ENCODE data around the gene PDE4D. TPM values are rescaled to one million over a fixed set of nuclear protein-coding genes. Genes with fewer than 3 reads are reported as not detected.

Gene PDE4D
- total RNA-seq, 2 donors from 2014 or later = 116 to 154 TPM

DNA sequence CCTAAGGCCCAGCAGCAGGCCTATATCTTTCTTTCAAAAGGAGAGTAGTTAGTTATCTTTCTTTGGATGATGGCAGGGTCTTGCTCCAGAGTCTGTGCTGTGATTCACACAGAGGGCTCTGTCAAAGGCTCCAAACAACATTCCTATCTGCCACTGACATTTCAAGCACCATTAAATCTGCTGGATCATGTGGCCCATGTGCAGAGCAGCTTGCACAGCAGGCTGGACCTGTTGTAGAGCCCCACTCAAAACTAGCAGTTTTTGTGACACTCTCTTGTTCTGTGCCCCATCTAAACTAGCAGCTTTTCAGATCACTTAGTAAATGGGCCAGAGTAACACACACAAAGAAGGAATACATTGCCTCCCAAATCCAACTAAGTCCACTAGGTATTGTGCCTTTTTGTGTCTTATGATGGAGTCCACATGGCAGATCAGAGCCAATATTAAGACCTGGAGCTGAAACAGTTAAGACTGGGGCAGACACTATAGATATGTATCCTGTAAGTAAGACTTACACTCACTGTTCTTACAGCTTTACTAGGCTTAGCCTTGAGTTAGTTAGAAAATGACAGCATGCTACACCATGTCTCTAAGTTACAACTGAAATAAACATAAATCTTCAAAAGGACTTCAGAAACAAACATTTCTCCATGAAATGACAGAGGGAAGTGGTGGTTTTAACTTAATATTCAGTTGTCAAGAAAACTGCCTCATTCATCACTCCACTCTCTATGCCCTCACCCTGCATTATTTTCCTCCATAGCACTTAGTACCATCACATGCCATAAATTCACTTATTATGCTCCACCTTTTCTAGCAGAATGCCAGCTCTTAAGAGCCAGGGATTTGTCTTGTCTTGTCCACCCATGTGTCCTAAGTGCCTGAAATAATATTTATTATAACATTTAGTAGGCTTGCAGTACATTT lies 909.7 kb downstream of the PDE4D start:
- Mint-ChIP-seq H3K36me3 (ENCODE audit: insufficient read depth in 2 of 2) (peaks cover 20 to 47% of the 10 kb centered on the region in 2 donors), H3K27ac (peak overlapping the region; percentile 42), H3K4me3 (no peak overlapping the region), H3K4me1 (ENCODE audit: low read depth) (no peaks in the 10 kb centered on the region), H3K9me3 (no peaks in the 10 kb centered on the region), H3K27me3 (ENCODE audit: low read depth) (no peaks in the 10 kb centered on the region)
- ATAC-seq (replicated peaks in 1 of 2) = no peak
- DNase-seq = no peak

DNA sequence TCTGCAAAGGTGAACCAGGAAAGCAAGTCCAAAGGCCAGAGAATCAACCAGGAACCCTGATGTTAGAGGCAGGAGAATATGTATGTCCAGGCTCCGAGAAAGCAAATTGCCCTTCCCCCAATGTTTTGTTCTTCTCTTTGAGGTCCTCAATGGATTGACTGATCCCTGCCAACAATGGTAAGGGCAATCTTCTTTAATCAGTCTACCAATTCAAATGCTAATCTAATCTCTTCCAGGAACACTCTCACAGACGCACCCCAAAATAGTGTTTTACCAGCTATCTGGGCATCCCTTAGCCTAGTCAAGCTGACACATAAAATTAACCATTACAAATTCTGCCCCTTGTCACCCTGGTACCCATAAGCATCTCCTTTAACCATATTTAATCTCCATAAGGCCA lies 912.6 kb downstream of the PDE4D start:
- Mint-ChIP-seq H3K9me3 (no peaks in the 10 kb centered on the region), H3K4me1 (ENCODE audit: low read depth) (no peaks in the 10 kb centered on the region), H3K27ac (no peak overlapping the region), H3K36me3 (ENCODE audit: insufficient read depth in 2 of 2) (peaks cover 19 to 48% of the 10 kb centered on the region in 2 donors), H3K4me3 (no peak overlapping the region), H3K27me3 (ENCODE audit: low read depth) (no peaks in the 10 kb centered on the region)
- no peak for DNase-seq
- no peak for ATAC-seq (replicated peaks in 1 of 2)

DNA sequence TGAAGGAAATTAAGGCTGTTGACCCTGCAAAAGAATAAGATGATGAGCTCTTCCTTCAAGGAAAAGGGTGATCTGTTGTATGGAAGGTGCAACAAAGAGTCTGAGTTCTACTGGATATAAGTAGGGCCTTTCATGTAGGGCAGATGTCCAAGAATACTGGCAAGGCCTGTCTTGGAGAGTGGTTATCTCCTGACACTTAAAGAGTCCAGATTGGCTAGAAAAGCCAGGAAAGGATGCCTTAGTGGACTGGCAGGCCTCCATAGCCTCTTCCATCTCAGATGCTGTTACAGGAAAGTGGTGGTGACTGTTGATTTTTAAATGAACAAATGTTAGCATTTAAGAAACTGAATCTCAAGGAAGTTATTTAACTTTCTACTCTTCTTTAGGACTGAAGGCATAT lies 914.4 kb downstream of the PDE4D start:
- Mint-ChIP-seq H3K27ac (no peak overlapping the region), H3K27me3 (ENCODE audit: low read depth) (no peaks in the 10 kb centered on the region), H3K4me1 (ENCODE audit: low read depth) (no peaks in the 10 kb centered on the region), H3K9me3 (no peaks in the 10 kb centered on the region), H3K4me3 (no peak overlapping the region), H3K36me3 (ENCODE audit: insufficient read depth in 2 of 2) (peaks cover 22 to 53% of the 10 kb centered on the region in 2 donors)
- ATAC-seq (replicated peaks in 1 of 2) (no peak), DNase-seq (no peak)

DNA sequence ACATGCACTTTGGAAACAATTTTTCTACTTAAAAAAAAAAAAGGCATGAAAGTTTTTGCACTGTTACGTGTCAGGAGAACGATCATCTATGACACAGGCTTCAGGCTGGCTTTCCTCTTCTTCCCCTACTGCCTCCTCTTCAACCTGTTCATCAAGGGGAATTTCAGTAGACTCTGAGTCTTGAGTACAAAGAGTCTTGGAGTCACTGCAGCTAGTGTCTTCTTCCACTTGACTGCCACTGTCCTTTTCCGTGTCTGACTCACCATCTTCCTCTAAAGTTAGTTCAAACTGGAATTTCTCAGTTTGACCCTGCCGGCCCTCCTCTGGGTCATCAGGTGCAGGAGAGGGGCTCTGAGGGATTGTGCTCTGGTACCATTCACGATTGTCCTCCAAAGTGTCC lies 918.9 kb downstream of the PDE4D start:
- Mint-ChIP-seq H3K27me3 (ENCODE audit: low read depth) (no peaks in the 10 kb centered on the region), H3K27ac (peak overlapping the region; percentile 35), H3K36me3 (ENCODE audit: insufficient read depth in 2 of 2) (peaks cover 8 to 48% of the 10 kb centered on the region in 2 donors), H3K4me1 (ENCODE audit: low read depth) (peaks cover 21% of the 10 kb centered on the region), H3K4me3 (no peak overlapping the region), H3K9me3 (no peaks in the 10 kb centered on the region)
- ATAC-seq (replicated peaks in 1 of 2) = no peak
- no peak for DNase-seq

GRCh38 chr5:58974083-58974482 lies 919.4 kb downstream of the PDE4D start:
- H3K27me3 Mint-ChIP-seq (ENCODE audit: low read depth) = no peaks in the 10 kb centered on the region
- H3K27ac Mint-ChIP-seq = no peak overlapping the region
- no peak overlapping the region for H3K4me3 Mint-ChIP-seq
- no peak for DNase-seq
- peaks cover 7 to 44% of the 10 kb centered on the region in 2 donors for H3K36me3 Mint-ChIP-seq (ENCODE audit: insufficient read depth in 2 of 2)
- peaks cover 26% of the 10 kb centered on the region for H3K4me1 Mint-ChIP-seq (ENCODE audit: low read depth)
- ATAC-seq (replicated peaks in 1 of 2) = no peak
- no peaks in the 10 kb centered on the region for H3K9me3 Mint-ChIP-seq

DNA sequence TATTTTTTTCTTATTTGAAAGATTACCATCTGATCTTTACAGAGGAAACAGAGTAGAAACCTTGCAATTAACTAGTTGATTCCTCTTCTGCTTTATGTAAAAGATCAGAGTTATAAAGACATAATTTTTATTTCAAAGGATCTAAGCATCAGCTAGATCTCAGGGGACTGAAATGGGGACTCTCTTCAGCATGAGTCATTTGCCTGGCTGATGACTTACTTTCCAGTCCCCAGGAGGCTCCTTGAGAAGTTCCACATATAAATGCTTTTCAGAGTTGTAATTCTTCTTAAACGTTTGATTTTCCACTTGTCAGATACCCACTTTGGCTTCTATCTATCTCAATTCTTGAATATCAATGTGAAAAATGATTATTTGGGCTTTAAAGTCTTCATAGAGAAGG lies 921.2 kb downstream of the PDE4D start:
- Mint-ChIP-seq H3K36me3 (ENCODE audit: insufficient read depth in 2 of 2) (peaks cover 7 to 35% of the 10 kb centered on the region in 2 donors), H3K4me1 (ENCODE audit: low read depth) (peaks cover 31% of the 10 kb centered on the region), H3K9me3 (no peaks in the 10 kb centered on the region), H3K27me3 (ENCODE audit: low read depth) (no peaks in the 10 kb centered on the region), H3K27ac (no peak overlapping the region), H3K4me3 (no peak overlapping the region)
- no peak for DNase-seq
- ATAC-seq (replicated peaks in 1 of 2) = no peak

GRCh38 chr5:58970766-58971165 lies 922.8 kb downstream of the PDE4D start:
- H3K36me3 Mint-ChIP-seq (ENCODE audit: insufficient read depth in 2 of 2) = peaks cover 7 to 23% of the 10 kb centered on the region in 2 donors
- peaks cover 31% of the 10 kb centered on the region for H3K4me1 Mint-ChIP-seq (ENCODE audit: low read depth)

GRCh38 chr5:58969795-58970194 lies 923.7 kb downstream of the PDE4D start:
- H3K4me1 Mint-ChIP-seq (ENCODE audit: low read depth) = peaks cover 31% of the 10 kb centered on the region
- no peaks in the 10 kb centered on the region for H3K9me3 Mint-ChIP-seq
- peak overlapping the region; percentile 37 for H3K27ac Mint-ChIP-seq
- H3K36me3 Mint-ChIP-seq (ENCODE audit: insufficient read depth in 2 of 2) = peaks cover 5 to 17% of the 10 kb centered on the region in 2 donors
- ATAC-seq (replicated peaks in 1 of 2) (peak; percentile 36 to 37), DNase-seq (no peak)
- H3K4me3 Mint-ChIP-seq = no peak overlapping the region
- H3K27me3 Mint-ChIP-seq (ENCODE audit: low read depth) = no peaks in the 10 kb centered on the region

More at GRCh38 chr5:58970766-58971165, 922.8 kb downstream of the PDE4D start:
- no peaks in the 10 kb centered on the region for H3K9me3 Mint-ChIP-seq
- no peaks in the 10 kb centered on the region for H3K27me3 Mint-ChIP-seq (ENCODE audit: low read depth)
- H3K4me3 Mint-ChIP-seq = no peak overlapping the region
- no peak for DNase-seq
- peak overlapping the region; percentile 85 for H3K27ac Mint-ChIP-seq
- no peak for ATAC-seq (replicated peaks in 1 of 2)

DNA sequence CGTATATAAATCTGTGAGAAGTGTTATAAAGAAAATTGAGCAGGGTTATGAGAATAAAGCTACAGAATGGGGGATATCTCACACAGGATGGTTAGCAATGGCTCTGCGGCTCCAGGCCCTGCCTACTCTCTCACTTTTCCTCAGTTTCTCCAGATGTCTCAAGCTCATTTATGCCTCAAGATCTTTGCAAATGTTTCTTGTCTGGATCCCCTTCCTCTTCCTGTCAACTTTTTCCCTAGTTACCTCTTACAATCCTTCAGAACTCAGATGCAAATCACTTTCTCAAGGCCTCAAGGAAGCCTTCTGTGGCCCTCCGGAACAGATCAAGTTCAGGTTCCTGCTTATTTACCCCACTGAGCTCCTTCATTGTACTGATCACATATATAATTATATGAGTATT lies 924.3 kb downstream of the PDE4D start:
- DNase-seq = no peak
- H3K9me3 Mint-ChIP-seq = no peaks in the 10 kb centered on the region
- H3K4me3 Mint-ChIP-seq = no peak overlapping the region
- H3K27me3 Mint-ChIP-seq (ENCODE audit: low read depth) = no peaks in the 10 kb centered on the region
- ATAC-seq (replicated peaks in 1 of 2) = no peak
- peaks cover 31% of the 10 kb centered on the region for H3K4me1 Mint-ChIP-seq (ENCODE audit: low read depth)
- H3K36me3 Mint-ChIP-seq (ENCODE audit: insufficient read depth in 2 of 2) = peaks cover 2 to 13% of the 10 kb centered on the region in 2 donors
- H3K27ac Mint-ChIP-seq = peak overlapping the region; percentile 37

- H3K4me3 Mint-ChIP-seq = no peak overlapping the region
- H3K27me3 Mint-ChIP-seq (ENCODE audit: low read depth) = no peaks in the 10 kb centered on the region
- peak overlapping the region; percentile 67 for H3K27ac Mint-ChIP-seq
- peaks cover 2 to 6% of the 10 kb centered on the region in 2 donors for H3K36me3 Mint-ChIP-seq (ENCODE audit: insufficient read depth in 2 of 2)
- ATAC-seq (replicated peaks in 1 of 2) (no peak), DNase-seq (no peak)
- peaks cover 29% of the 10 kb centered on the region for H3K4me1 Mint-ChIP-seq (ENCODE audit: low read depth)
- no peaks in the 10 kb centered on the region for H3K9me3 Mint-ChIP-seq
Observed at GRCh38 chr5:58968350-58968749, 925.2 kb downstream of the PDE4D start.

- Mint-ChIP-seq H3K4me3 (no peak overlapping the region), H3K27ac (peak overlapping the region; percentile 67), H3K27me3 (ENCODE audit: low read depth) (no peaks in the 10 kb centered on the region), H3K4me1 (ENCODE audit: low read depth) (peaks cover 24% of the 10 kb centered on the region), H3K9me3 (no peaks in the 10 kb centered on the region), H3K36me3 (ENCODE audit: insufficient read depth in 2 of 2) (peaks cover 0 to under 1% of the 10 kb centered on the region in 2 donors)
- ATAC-seq (replicated peaks in 1 of 2) = peak; percentile 11 to 12
- peak in 1 of 2 donors; percentile 10 for DNase-seq
Observed at GRCh38 chr5:58967597-58968281, 925.8 kb downstream of the PDE4D start.

DNA sequence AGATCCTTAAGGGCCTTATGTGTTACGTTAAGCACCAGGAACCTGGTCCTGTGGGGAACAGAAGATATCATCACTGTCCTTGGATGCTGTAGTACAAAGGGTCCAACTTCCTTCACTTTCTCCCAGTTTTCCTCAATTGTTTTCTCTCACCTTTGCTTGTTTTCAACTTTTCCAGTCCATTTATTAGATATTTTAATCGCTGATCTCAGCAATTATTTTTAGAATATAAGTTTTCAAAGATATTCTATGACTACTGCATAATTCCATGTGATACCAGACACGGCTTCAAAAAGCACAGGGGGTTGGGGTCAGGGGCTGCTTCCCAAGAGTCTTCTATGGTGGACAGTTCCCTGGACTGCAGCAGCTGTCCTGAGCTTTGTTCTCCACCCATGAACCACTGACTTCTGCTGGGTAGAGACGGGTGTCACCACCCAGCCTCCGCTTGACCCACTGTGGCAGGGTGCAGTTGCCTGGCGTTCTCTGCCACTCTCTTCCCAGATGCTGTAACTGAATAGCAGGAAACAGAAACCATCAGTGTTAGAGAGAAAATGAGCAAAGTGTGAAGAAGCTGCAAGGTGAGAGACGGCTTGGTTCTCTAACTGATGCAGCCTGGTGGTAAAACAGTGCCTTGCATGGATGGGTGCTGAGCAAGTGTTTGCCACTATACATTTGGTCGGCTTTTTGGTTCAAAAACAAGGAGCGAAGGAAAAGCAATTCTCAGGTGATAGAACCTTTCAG lies 927.7 kb downstream of the PDE4D start:
- Mint-ChIP-seq H3K36me3 (ENCODE audit: insufficient read depth in 2 of 2) (no peaks in the 10 kb centered on the region), H3K9me3 (no peaks in the 10 kb centered on the region), H3K4me1 (ENCODE audit: low read depth) (peaks cover 23% of the 10 kb centered on the region), H3K4me3 (no peak overlapping the region), H3K27ac (peak overlapping the region; percentile 24), H3K27me3 (ENCODE audit: low read depth) (no peaks in the 10 kb centered on the region)
- DNase-seq (no peak), ATAC-seq (replicated peaks in 1 of 2) (peak; percentile 23 to 39)

- DNase-seq (no peak), ATAC-seq (replicated peaks in 1 of 2) (no peak)
- Mint-ChIP-seq H3K27ac (peak overlapping the region; percentile 10), H3K36me3 (ENCODE audit: insufficient read depth in 2 of 2) (no peaks in the 10 kb centered on the region), H3K4me1 (ENCODE audit: low read depth) (peaks cover 3% of the 10 kb centered on the region), H3K4me3 (no peak overlapping the region), H3K9me3 (no peaks in the 10 kb centered on the region), H3K27me3 (ENCODE audit: low read depth) (no peaks in the 10 kb centered on the region)
Observed at GRCh38 chr5:58963821-58964220, 929.7 kb downstream of the PDE4D start.

All from activated T-cell treated with anti-CD3 and anti-CD28 coated beads, Interleukin-2, amount 50 U/mL, for 72 hours (primary cell).